Keratinocyte (primary cell): Measurements from ENCODE around the gene TMCC1.

Experiments
- EZH2 ChIP-seq: IDR thresholded peaks from one replicate; pipeline ENCODE4 v1.6.1; 2012; ENCODE audit warnings: inconsistent platforms, mild to moderate bottlenecking, low read length, moderate library complexity
- TF ChIP-seq, protein P1 (sequence below), 3 experiments: IDR thresholded peaks in 1 of 3; conservative IDR thresholded peaks in 1 of 3; optimal IDR thresholded peaks in 1 of 3; 2 replicates in 2 of 3; 3 replicates in 1 of 3; pipeline versions ENCODE3 to v1.5.1; 2011; ENCODE audit warnings: low read length in 3 of 3, mild to moderate bottlenecking in 3 of 3, moderate library complexity in 2 of 3, control low read depth in 1 of 3, inconsistent platforms in 1 of 3; ENCODE audit not compliant: insufficient read depth in 2 of 3; ENCODE audit errors: extremely low read depth in 1 of 3

DNA sequence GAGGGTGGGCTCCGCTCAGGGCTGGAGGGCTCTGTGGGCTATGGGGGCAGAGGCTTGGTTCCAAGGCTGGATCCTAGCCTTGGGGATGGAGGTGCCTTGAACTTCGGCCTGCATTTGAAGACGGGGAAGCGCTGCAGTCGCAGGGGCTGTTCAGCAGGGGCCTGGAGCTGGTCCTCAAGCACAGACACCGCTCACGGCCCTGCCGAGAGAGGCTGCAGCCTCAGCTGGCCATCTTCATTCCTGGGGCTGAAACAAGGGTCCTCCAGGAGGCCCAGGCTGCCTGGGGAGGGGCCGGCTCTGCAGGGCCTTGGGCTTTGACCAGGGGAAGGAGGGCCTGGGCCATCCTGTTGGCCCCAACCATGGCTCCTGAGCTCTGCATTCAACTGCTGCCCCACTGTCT lies 261.5 kb downstream of the TMCC1 start:
- TF ChIP-seq, protein P1, sequence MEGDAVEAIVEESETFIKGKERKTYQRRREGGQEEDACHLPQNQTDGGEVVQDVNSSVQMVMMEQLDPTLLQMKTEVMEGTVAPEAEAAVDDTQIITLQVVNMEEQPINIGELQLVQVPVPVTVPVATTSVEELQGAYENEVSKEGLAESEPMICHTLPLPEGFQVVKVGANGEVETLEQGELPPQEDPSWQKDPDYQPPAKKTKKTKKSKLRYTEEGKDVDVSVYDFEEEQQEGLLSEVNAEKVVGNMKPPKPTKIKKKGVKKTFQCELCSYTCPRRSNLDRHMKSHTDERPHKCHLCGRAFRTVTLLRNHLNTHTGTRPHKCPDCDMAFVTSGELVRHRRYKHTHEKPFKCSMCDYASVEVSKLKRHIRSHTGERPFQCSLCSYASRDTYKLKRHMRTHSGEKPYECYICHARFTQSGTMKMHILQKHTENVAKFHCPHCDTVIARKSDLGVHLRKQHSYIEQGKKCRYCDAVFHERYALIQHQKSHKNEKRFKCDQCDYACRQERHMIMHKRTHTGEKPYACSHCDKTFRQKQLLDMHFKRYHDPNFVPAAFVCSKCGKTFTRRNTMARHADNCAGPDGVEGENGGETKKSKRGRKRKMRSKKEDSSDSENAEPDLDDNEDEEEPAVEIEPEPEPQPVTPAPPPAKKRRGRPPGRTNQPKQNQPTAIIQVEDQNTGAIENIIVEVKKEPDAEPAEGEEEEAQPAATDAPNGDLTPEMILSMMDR (optimal IDR thresholded peaks at IDR 0.05 in 1 of 3, IDR thresholded peaks at IDR 0.05 in 1 of 3, conservative IDR thresholded peaks at IDR 0.05 in 1 of 3; ENCODE audit: extremely low read depth in 1 of 3, insufficient read depth in 2 of 3, low read length in 3 of 3) = no peak
- no peak for TF ChIP-seq EZH2
